PC-9 (cell line): Measurements from ENCODE around the gene PNMA8B. TPM values are rescaled to one million over a fixed set of nuclear protein-coding genes. Genes with fewer than 3 reads are reported as not detected.

Experiments used
- BruUV-seq: library from RNA; stranded (reverse); fragments of 400-500 nt; replicated peaks from 2 replicates; lab custom pipeline; 2021; lab: Mats Ljungman, UMichigan
- CTCF ChIA-PET: fragments of 300-600 bp; sonication (Branson Sonifier 250); formaldehyde crosslinking; loops from one replicate; lab custom pipeline; 2022; ENCODE audit warnings: antibody characterized with exemption; lab: Charles Lee
- POLR2A ChIA-PET: fragments of 300-600 bp; sonication (Branson Sonifier 250); formaldehyde crosslinking; loops from one replicate; lab custom pipeline; 2022; ENCODE audit warnings: antibody characterized with exemption; ENCODE audit not compliant: unreplicated experiment; lab: Charles Lee
- DNase-seq, 2 experiments: peaks; one replicate each; pipeline versions ENCODE4 v3.0.0 to v3.0.0-alpha.2; 2015 to 2022; ENCODE audit warnings: mixed read lengths in 1 of 2
- H2AFZ ChIP-seq: fragments of 200-600 bp; sonication (generic); 2 replicates; pipeline ENCODE4 v1.8.1; 2017; ENCODE audit warnings: antibody characterized with exemption
- H3F3A ChIP-seq: fragments of 200-600 bp; sonication (generic); 2 replicates; pipeline ENCODE4 v1.8.1; 2017; ENCODE audit warnings: antibody characterized with exemption, mild to moderate bottlenecking, low read depth; ENCODE audit not compliant: insufficient read depth
- H3K27ac ChIP-seq: fragments of 200-600 bp; sonication (generic); 2 replicates; pipeline ENCODE4 v1.6.1; 2016; ENCODE audit warnings: mixed run types
- H3K27me3 ChIP-seq: fragments of 200-600 bp; sonication (generic); 2 replicates; pipeline ENCODE4 v1.6.1; 2016; ENCODE audit warnings: low read depth, mixed run types; ENCODE audit not compliant: insufficient read depth
- H3K36me3 ChIP-seq: fragments of 200-600 bp; sonication (generic); 2 replicates; pipeline ENCODE4 v1.6.1; 2016; ENCODE audit warnings: low read depth, mixed run types
- H3K4me1 ChIP-seq: fragments of 200-600 bp; sonication (generic); replicated peaks from 2 replicates; pipeline ENCODE4 v1.6.1; 2016; ENCODE audit warnings: mixed run types; ENCODE audit not compliant: insufficient read depth
- H3K4me2 ChIP-seq: fragments of 200-600 bp; sonication (generic); 2 replicates; pipeline ENCODE4 v1.6.1; 2017; ENCODE audit warnings: mixed run types
- H3K4me3 ChIP-seq: fragments of 200-600 bp; sonication (generic); 2 replicates; pipeline ENCODE4 v1.6.1; 2016; ENCODE audit warnings: mixed run types
- H3K79me2 ChIP-seq: fragments of 200-600 bp; sonication (generic); 2 replicates; pipeline ENCODE4 v1.6.1; 2017; ENCODE audit warnings: low read depth, mixed run types
- H3K9me2 ChIP-seq: fragments of 200-600 bp; sonication (generic); 2 replicates; pipeline ENCODE4 v1.8.1; 2017; ENCODE audit warnings: mild to moderate bottlenecking; ENCODE audit not compliant: insufficient read depth
- H3K9me3 ChIP-seq: fragments of 200-600 bp; sonication (generic); 2 replicates; pipeline ENCODE4 v1.8.1; 2016; ENCODE audit warnings: low read depth; ENCODE audit not compliant: insufficient read depth
- H4K20me1 ChIP-seq: fragments of 200-600 bp; sonication (generic); 2 replicates; pipeline ENCODE4 v1.8.1; 2017; ENCODE audit not compliant: insufficient read depth
- EZH2 ChIP-seq: fragments of 200-600 bp; sonication (generic); IDR thresholded peaks from 2 replicates; pipeline ENCODE4 v1.8.0; 2017; ENCODE audit warnings: antibody characterized with exemption, low read depth
- intact Hi-C: fragments of 100-400 bp; cut with micrococcal nuclease; formaldehyde crosslinking; loops from one replicate; pipeline ENCODE4 v1.10.0; 2022; ENCODE audit not compliant: unreplicated experiment
- total RNA-seq: library from RNA; stranded (reverse); gene quantifications from 2 replicates; pipeline ENCODE4 v1.2.3, GENCODE V29; 2021
- TF ChIP-seq, protein P1 (sequence below): fragments of 200-600 bp; sonication (generic); conservative IDR thresholded peaks from 2 replicates; pipeline ENCODE4 v1.6.1; 2017; ENCODE audit warnings: mixed run types, antibody characterized with exemption, mild to moderate bottlenecking, moderate library complexity

PNMA8B gene
- total RNA-seq, 1 experiment from 2014 or later = not detected

DNA sequence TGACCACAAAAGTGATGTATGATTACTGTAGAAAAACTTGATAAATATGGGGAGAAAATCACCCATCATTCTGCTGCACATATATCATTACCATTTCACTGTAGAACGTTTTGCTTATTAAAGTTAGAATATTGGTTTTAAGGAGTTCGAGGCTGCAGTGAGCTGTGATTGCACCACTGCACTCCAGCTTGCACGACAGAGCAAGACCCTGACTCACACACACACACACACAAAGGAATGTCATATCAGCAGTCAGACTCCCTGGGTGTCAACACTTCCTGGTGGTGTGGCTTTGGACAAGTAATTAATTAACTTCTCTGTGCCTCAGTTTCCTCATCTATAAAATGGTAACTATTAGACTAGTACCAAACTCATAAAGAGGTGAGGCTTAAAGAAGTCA, 13.0 kb downstream of the PNMA8B start:
- Histone ChIP-seq H3K27me3 (peaks cover 82% of the 10 kb centered on the region), H4K20me1 (no peaks in the 10 kb centered on the region; the same call in 1 of the 2 replicates), H3K79me2 (no peaks in the 10 kb centered on the region), H3F3A (0 out of 2 replicates have a peak, but pooled peaks cover 6% of the 10 kb centered on the region), H3K27ac (no peak overlapping the region), H3K9me2 (no peaks in the 10 kb centered on the region), H3K4me3 (no peak overlapping the region), H3K36me3 (no peaks in the 10 kb centered on the region), H2AFZ (no peak overlapping the region), H3K4me2 (no peak overlapping the region), H3K4me1 (no peaks in the 10 kb centered on the region), H3K9me3 (no peaks in the 10 kb centered on the region)
- intact Hi-C loops = no loop called here
- ChIA-PET CTCF (interaction anchor here (1.4 kb wide), 1 partner anchor 202 kb away, joined by 4 read pairs; no protein-coding TSS in a partner anchor), POLR2A (no interaction called here)
- DNase-seq = no peak
- no TSS peak for BruUV-seq
- TF ChIP-seq EZH2 = no peak
- TF ChIP-seq, protein P1, sequence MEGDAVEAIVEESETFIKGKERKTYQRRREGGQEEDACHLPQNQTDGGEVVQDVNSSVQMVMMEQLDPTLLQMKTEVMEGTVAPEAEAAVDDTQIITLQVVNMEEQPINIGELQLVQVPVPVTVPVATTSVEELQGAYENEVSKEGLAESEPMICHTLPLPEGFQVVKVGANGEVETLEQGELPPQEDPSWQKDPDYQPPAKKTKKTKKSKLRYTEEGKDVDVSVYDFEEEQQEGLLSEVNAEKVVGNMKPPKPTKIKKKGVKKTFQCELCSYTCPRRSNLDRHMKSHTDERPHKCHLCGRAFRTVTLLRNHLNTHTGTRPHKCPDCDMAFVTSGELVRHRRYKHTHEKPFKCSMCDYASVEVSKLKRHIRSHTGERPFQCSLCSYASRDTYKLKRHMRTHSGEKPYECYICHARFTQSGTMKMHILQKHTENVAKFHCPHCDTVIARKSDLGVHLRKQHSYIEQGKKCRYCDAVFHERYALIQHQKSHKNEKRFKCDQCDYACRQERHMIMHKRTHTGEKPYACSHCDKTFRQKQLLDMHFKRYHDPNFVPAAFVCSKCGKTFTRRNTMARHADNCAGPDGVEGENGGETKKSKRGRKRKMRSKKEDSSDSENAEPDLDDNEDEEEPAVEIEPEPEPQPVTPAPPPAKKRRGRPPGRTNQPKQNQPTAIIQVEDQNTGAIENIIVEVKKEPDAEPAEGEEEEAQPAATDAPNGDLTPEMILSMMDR = no peak

- 0 out of 2 replicates have a peak, but pooled peaks cover 6% of the 10 kb centered on the region for H3F3A ChIP-seq
- no peaks in the 10 kb centered on the region for H3K9me2 ChIP-seq
- TF ChIP-seq, protein P1 = no peak
- no peak for TF ChIP-seq EZH2
- no TSS peak for BruUV-seq
- no peaks in the 10 kb centered on the region for H3K36me3 ChIP-seq
- no peaks in the 10 kb centered on the region; the same call in 1 of the 2 replicates for H4K20me1 ChIP-seq
- POLR2A ChIA-PET = no interaction called here
- H3K4me2 ChIP-seq = no peak overlapping the region
- peaks cover 76% of the 10 kb centered on the region for H3K27me3 ChIP-seq
- no peak overlapping the region for H3K27ac ChIP-seq
- no peak overlapping the region for H2AFZ ChIP-seq
- no peak for DNase-seq
- H3K9me3 ChIP-seq = no peaks in the 10 kb centered on the region
- CTCF ChIA-PET = no interaction called here
- intact Hi-C loops = no loop called here
- H3K79me2 ChIP-seq = no peaks in the 10 kb centered on the region
- H3K4me3 ChIP-seq = no peak overlapping the region
- H3K4me1 ChIP-seq = no peaks in the 10 kb centered on the region
Measured at GRCh38 chr19:46481947-46482346, 13.7 kb downstream of the PNMA8B start.

- no TSS peak for BruUV-seq
- intact Hi-C loops = no loop called here
- Histone ChIP-seq H3K27ac (no peak overlapping the region), H4K20me1 (no peaks in the 10 kb centered on the region; the same call in 1 of the 2 replicates), H3K36me3 (no peaks in the 10 kb centered on the region), H3K79me2 (no peaks in the 10 kb centered on the region), H3K4me1 (no peaks in the 10 kb centered on the region), H2AFZ (no peak overlapping the region), H3K9me3 (no peaks in the 10 kb centered on the region), H3K27me3 (peaks cover 69% of the 10 kb centered on the region), H3K4me2 (no peak overlapping the region), H3F3A (0 out of 2 replicates have a peak, but pooled peaks cover 6% of the 10 kb centered on the region), H3K9me2 (no peaks in the 10 kb centered on the region), H3K4me3 (no peak overlapping the region)
- no peak for DNase-seq
- ChIA-PET CTCF (no interaction called here), POLR2A (no interaction called here)
- TF ChIP-seq, protein P1 = no peak
- TF ChIP-seq EZH2 = no peak
Measured at GRCh38 chr19:46481223-46481848, 14.3 kb downstream of the PNMA8B start.
